Body of pancreas (tissue), 4 donors: ENCODE measurements around the gene ABHD5. TPM values are rescaled to one million over a fixed set of nuclear protein-coding genes. Genes with fewer than 3 reads are reported as not detected.

Source experiments
- ATAC-seq: fragments of 150-250 bp; one replicate; pipeline ENCODE4 v1.9.1; 2016
- DNase-seq, 4 donors: peaks; one replicate each; pipeline ENCODE4 v3.0.0-alpha.2; 2019
- H3K27ac ChIP-seq, 4 donors: fragments of 200-600 bp; sonication (generic); 1 replicate in 3 of 4; 2 replicates in 1 of 4; pipeline versions ENCODE4 v1.5.1 to v1.6.1; 2016 to 2019; ENCODE audit warnings: mild to moderate bottlenecking in 1 of 4, mixed read lengths in 1 of 4, moderate library complexity in 1 of 4
- H3K27me3 ChIP-seq, 2 donors: fragments of 200-600 bp; sonication (generic); one replicate each; pipeline ENCODE4 v1.6.0; 2016; ENCODE audit warnings: mild to moderate bottlenecking in 1 of 2
- H3K36me3 ChIP-seq, 2 donors: fragments of 200-600 bp; sonication (generic); replicated peaks in 1 of 2; 2 replicates each; pipeline ENCODE4 v1.5.1; 2016; ENCODE audit warnings: low read depth in 2 of 2; ENCODE audit not compliant: insufficient read depth in 1 of 2
- H3K4me1 ChIP-seq: fragments of 200-600 bp; sonication (generic); one replicate; pipeline ENCODE4 v1.6.0; 2016
- H3K4me3 ChIP-seq, 2 donors: fragments of 200-600 bp; sonication (generic); 1 replicate in 1 of 2; 2 replicates in 1 of 2; pipeline ENCODE4 v1.5.1; 2016 to 2019
- H3K9me3 ChIP-seq, 3 donors: fragments of 200-600 bp; sonication (generic); 1 replicate in 2 of 3; 2 replicates in 1 of 3; pipeline ENCODE4 v1.5.1; 2016
- CTCF ChIP-seq, 7 experiments: fragments of 450-650 bp in 4 of 7; fragments of 200-600 bp in 3 of 7; sonication (generic) in 3 of 7; IDR thresholded peaks; one replicate each; pipeline ENCODE4 v1.5.1; 2016 to 2019; ENCODE audit warnings: antibody characterized with exemption in 7 of 7
- POLR2A ChIP-seq, 3 donors: fragments of 450-650 bp; IDR thresholded peaks; one replicate each; pipeline ENCODE4 v1.6.1; 2016; ENCODE audit warnings: antibody characterized with exemption in 3 of 3, mild to moderate bottlenecking in 2 of 3
- WGBS, 2 donors: methylation state at CpG; one replicate each; pipeline ENCODE4 v1.1.5; 2017; 5-methylcytosine and 5-hydroxymethylcytosine counted together
- intact Hi-C: fragments of 100-400 bp; cut with DNase I; formaldehyde crosslinking; loops from one replicate; pipeline ENCODE4 v1.15.1; 2023
- total RNA-seq, 2 donors: library from RNA; depleted of rRNA; stranded (reverse); fragments of >200 nt; gene quantifications; one replicate each; pipeline ENCODE4 v1.1.0, GENCODE V29; 2016

The ABHD5 gene
- total RNA-seq, 2 donors from 2014 or later: 14.8 to 21.8 TPM

- peak overlapping the region in 3 of 4 donors; percentile 20 to 99 (median 98) for H3K27ac ChIP-seq
- 45 to 50% methylated on average over 8 of the region's 8 CpGs for WGBS, 2 donors
- no peak for DNase-seq
Observed at GRCh38 chr3:43692085-43692855, 1.5 kb downstream of the ABHD5 start.

GRCh38 chr3:43692971-43693370 is 2.2 kb downstream of the ABHD5 start:
- no peaks in the 10 kb centered on the region for H3K27me3 ChIP-seq
- WGBS, 2 donors: 10 to 33% methylated on average over 2 of the region's 2 CpGs
- no peak overlapping the region for H3K4me3 ChIP-seq
- DNase-seq (no peak), ATAC-seq (no peak)
- no peaks in the 10 kb centered on the region for H3K36me3 ChIP-seq
- H3K9me3 ChIP-seq: no peaks in the 10 kb centered on the region
- H3K27ac ChIP-seq: peak overlapping the region in 2 of 4 donors; percentile 10 to 20
- intact Hi-C loops: no loop called here
- H3K4me1 ChIP-seq: peaks cover 66% of the 10 kb centered on the region
- TF ChIP-seq POLR2A (IDR thresholded peaks at IDR 0.05): no peak
- no peak for TF ChIP-seq CTCF (IDR thresholded peaks at IDR 0.05)

More at GRCh38 chr3:43692085-43692855, 1.5 kb downstream of the ABHD5 start:
- no peak for TF ChIP-seq POLR2A (IDR thresholded peaks at IDR 0.05)
- TF ChIP-seq CTCF (IDR thresholded peaks at IDR 0.05): no peak
- H3K27me3 ChIP-seq: no peaks in the 10 kb centered on the region
- no peaks in the 10 kb centered on the region for H3K9me3 ChIP-seq
- no peaks in the 10 kb centered on the region for H3K36me3 ChIP-seq
- no peak for ATAC-seq
- intact Hi-C loops: no loop called here
- H3K4me3 ChIP-seq: no peak overlapping the region
- peaks cover 59% of the 10 kb centered on the region for H3K4me1 ChIP-seq

GRCh38 chr3:43693594-43693993 is 2.9 kb downstream of the ABHD5 start:
- no peak for TF ChIP-seq CTCF (IDR thresholded peaks at IDR 0.05)
- no peak for TF ChIP-seq POLR2A (IDR thresholded peaks at IDR 0.05)
- ATAC-seq: no peak
- no peaks in the 10 kb centered on the region for H3K27me3 ChIP-seq
- peaks cover 71% of the 10 kb centered on the region for H3K4me1 ChIP-seq
- H3K9me3 ChIP-seq: no peaks in the 10 kb centered on the region
- H3K36me3 ChIP-seq: no peaks in the 10 kb centered on the region
- peak overlapping the region in 1 of 4 donors; percentile 10 for H3K27ac ChIP-seq
- 45 to 53% methylated on average over 1 of the region's 1 CpG for WGBS, 2 donors
- H3K4me3 ChIP-seq: no peak overlapping the region
- no peak for DNase-seq
- intact Hi-C loops: no loop called here

- ATAC-seq (peak; percentile 22), DNase-seq (no peak)
- intact Hi-C loops: no loop called here
- peaks cover 62% of the 10 kb centered on the region for H3K4me1 ChIP-seq
- peak overlapping the region in 2 of 4 donors; percentile 49 to 71 for H3K27ac ChIP-seq
- no peak for TF ChIP-seq POLR2A (IDR thresholded peaks at IDR 0.05)
- TF ChIP-seq CTCF (IDR thresholded peaks at IDR 0.05): no peak
- no peaks in the 10 kb centered on the region for H3K36me3 ChIP-seq
- H3K9me3 ChIP-seq: no peaks in the 10 kb centered on the region
- no peaks in the 10 kb centered on the region for H3K27me3 ChIP-seq
- 23 to 27% methylated on average over 2 of the region's 2 CpGs for WGBS, 2 donors
- no peak overlapping the region for H3K4me3 ChIP-seq
Observed at GRCh38 chr3:43695443-43695842, 4.7 kb downstream of the ABHD5 start.

- no peak for DNase-seq
- Histone ChIP-seq H3K4me1 (peaks cover 61% of the 10 kb centered on the region), H3K27me3 (no peaks in the 10 kb centered on the region), H3K27ac (peak overlapping the region in 2 of 4 donors; percentile 49 to 71), H3K36me3 (no peaks in the 10 kb centered on the region), H3K4me3 (no peak overlapping the region), H3K9me3 (no peaks in the 10 kb centered on the region)
- intact Hi-C loops: no loop called here
- no peak for ATAC-seq
- no peak for TF ChIP-seq POLR2A (IDR thresholded peaks at IDR 0.05)
- TF ChIP-seq CTCF (IDR thresholded peaks at IDR 0.05): no peak
Observed at GRCh38 chr3:43695863-43696262, 5.1 kb downstream of the ABHD5 start.
